IMR-90 (cell line): ENCODE results near the gene ADGRB3. TPM values are rescaled to one million over a fixed set of nuclear protein-coding genes. Genes with fewer than 3 reads are reported as not detected.

Source experiments
- ATAC-seq: fragments of 200-7000 bp; cut with Tn5 transposase; 2 replicates; pipeline ENCODE4 v1.9.1; 2020; ENCODE audit warnings: low read depth, mild to moderate bottlenecking, moderate library complexity
- BruUV-seq: library from RNA; stranded (reverse); fragments of 400-500 nt; replicated peaks from 2 replicates; lab custom pipeline; 2021; lab: Mats Ljungman, UMichigan
- CTCF ChIA-PET: fragments of 300-600 bp; formaldehyde crosslinking; extraction: SDS; loops from one replicate; lab custom pipeline; 2021; ENCODE audit warnings: antibody characterized with exemption; lab: Yijun Ruan, JAX
- POLR2A ChIA-PET: fragments of 300-600 bp; sonication (Branson Sonifier 250); formaldehyde crosslinking; loops from one replicate; lab custom pipeline; 2022; ENCODE audit warnings: antibody characterized with exemption; ENCODE audit not compliant: unreplicated experiment; lab: Charles Lee
- DNase-seq: peaks from one replicate; pipeline ENCODE4 v3.0.0; 2013
- H2AFZ ChIP-seq: replicated peaks from 2 replicates; pipeline ENCODE3; 2013; ENCODE audit warnings: low read length, mild to moderate bottlenecking; ENCODE audit not compliant: poor library complexity
- H2AK5ac ChIP-seq: 2 replicates; pipeline ENCODE4 v1.6.1; 2013; ENCODE audit warnings: low read depth, low read length, inconsistent platforms
- H2AK9ac ChIP-seq: replicated peaks from 2 replicates; pipeline ENCODE3; 2013; ENCODE audit warnings: mild to moderate bottlenecking, low read depth, low read length, moderate library complexity; ENCODE audit not compliant: poor library complexity
- H2BK120ac ChIP-seq: 2 replicates; pipeline ENCODE4 v1.6.1; 2013; ENCODE audit warnings: low read depth, low read length, inconsistent platforms
- H2BK15ac ChIP-seq: 3 replicates; pipeline ENCODE4 v1.6.1; 2013; ENCODE audit warnings: low read depth, low read length, inconsistent platforms
- H2BK20ac ChIP-seq: 2 replicates; pipeline ENCODE4 v1.6.1; 2013; ENCODE audit warnings: low read depth, mild to moderate bottlenecking, inconsistent platforms, low read length, moderate library complexity
- H2BK5ac ChIP-seq: 2 replicates; pipeline ENCODE4 v1.6.1; 2013; ENCODE audit warnings: mild to moderate bottlenecking, low read depth, low read length, inconsistent platforms; ENCODE audit not compliant: poor library complexity, severe bottlenecking
- H3K14ac ChIP-seq: replicated peaks from 2 replicates; pipeline ENCODE4 v1.6.1; 2013; ENCODE audit warnings: low read depth, low read length, inconsistent platforms
- H3K18ac ChIP-seq: 2 replicates; pipeline ENCODE4 v1.6.1; 2013; ENCODE audit warnings: low read depth, low read length, control low read depth
- H3K23ac ChIP-seq: 2 replicates; pipeline ENCODE4 v1.6.1; 2013; ENCODE audit warnings: low read depth, low read length, inconsistent platforms
- H3K27ac ChIP-seq: 2 replicates; pipeline ENCODE4 v1.5.1; 2013; ENCODE audit warnings: mild to moderate bottlenecking, control low read depth, low read length; ENCODE audit not compliant: insufficient read depth
- H3K27me3 ChIP-seq: 2 replicates; pipeline ENCODE4 v1.6.1; 2013; ENCODE audit warnings: low read length; ENCODE audit not compliant: control insufficient read depth, insufficient read depth
- H3K36me3 ChIP-seq: 2 replicates; pipeline ENCODE4 v1.6.1; 2013; ENCODE audit warnings: low read length, mixed read lengths; ENCODE audit not compliant: control insufficient read depth, insufficient read depth
- H3K4ac ChIP-seq: 2 replicates; pipeline ENCODE4 v1.6.1; 2013; ENCODE audit warnings: low read depth, low read length, inconsistent platforms
- H3K4me1 ChIP-seq: 2 replicates; pipeline ENCODE4 v1.6.1; 2013; ENCODE audit warnings: low read length, mixed read lengths; ENCODE audit not compliant: control insufficient read depth, insufficient read depth
- H3K4me2 ChIP-seq: 2 replicates; pipeline ENCODE4 v1.6.1; 2013; ENCODE audit warnings: low read depth, mild to moderate bottlenecking, control low read depth, low read length, moderate library complexity
- H3K4me3 ChIP-seq: 2 replicates; pipeline ENCODE4 v1.5.1; 2013; ENCODE audit warnings: low read depth, mild to moderate bottlenecking, control low read depth, low read length, moderate library complexity; ENCODE audit not compliant: insufficient read depth
- H3K56ac ChIP-seq: 2 replicates; pipeline ENCODE4 v1.6.1; 2013; ENCODE audit warnings: low read length, inconsistent platforms; ENCODE audit not compliant: insufficient read depth; ENCODE audit errors: extremely low read depth
- H3K79me1 ChIP-seq, 2 experiments: 2 replicates each; pipeline ENCODE4 v1.6.1; 2013; ENCODE audit warnings: low read length in 2 of 2, inconsistent platforms in 1 of 2, low read depth in 1 of 2
- H3K9ac ChIP-seq: 2 replicates; pipeline ENCODE4 v1.6.1; 2013; ENCODE audit warnings: low read depth, low read length, control low read depth
- H3K9me1 ChIP-seq: 2 replicates; pipeline ENCODE4 v1.6.1; 2013; ENCODE audit warnings: low read length, inconsistent platforms; ENCODE audit not compliant: insufficient read depth
- H3K9me3 ChIP-seq: 2 replicates; pipeline ENCODE4 v1.6.1; 2013; ENCODE audit warnings: low read length; ENCODE audit not compliant: control insufficient read depth, insufficient read depth
- H4K20me1 ChIP-seq: 2 replicates; pipeline ENCODE4 v1.6.1; 2013; ENCODE audit warnings: low read length, inconsistent platforms; ENCODE audit not compliant: insufficient read depth
- H4K5ac ChIP-seq: 2 replicates; pipeline ENCODE4 v1.6.1; 2013; ENCODE audit warnings: mild to moderate bottlenecking, low read depth, low read length, control low read depth
- H4K8ac ChIP-seq, 2 experiments: 2 replicates each; pipeline ENCODE4 v1.6.1; 2013; ENCODE audit warnings: low read depth in 2 of 2, low read length in 2 of 2, control low read depth in 1 of 2, inconsistent platforms in 1 of 2
- H4K91ac ChIP-seq: 2 replicates; pipeline ENCODE4 v1.6.1; 2013; ENCODE audit warnings: low read depth, low read length, inconsistent platforms; ENCODE audit not compliant: insufficient read depth
- BHLHE40 ChIP-seq: fragments of 150-350 bp; IDR thresholded peaks from 2 replicates; pipeline ENCODE4 v1.6.1; 2016; ENCODE audit warnings: mild to moderate bottlenecking, low read depth, low read length
- CEBPB ChIP-seq: IDR thresholded peaks from 2 replicates; pipeline ENCODE4 v1.6.1; 2012; ENCODE audit warnings: low read depth, low read length, improper control_type of control experiment
- CHD1 ChIP-seq: IDR thresholded peaks from 2 replicates; pipeline ENCODE4 v1.6.1; 2012; ENCODE audit warnings: low read depth, low read length, improper control_type of control experiment
- FOS ChIP-seq: fragments of 150-350 bp; IDR thresholded peaks from 2 replicates; pipeline ENCODE4 v1.6.1; 2016; ENCODE audit warnings: low read depth, low read length
- MAFK ChIP-seq: IDR thresholded peaks from 2 replicates; pipeline ENCODE4 v1.6.1; 2012; ENCODE audit warnings: low read depth, low read length, improper control_type of control experiment
- MAZ ChIP-seq: IDR thresholded peaks from 2 replicates; pipeline ENCODE4 v1.6.1; 2012; ENCODE audit warnings: low read depth, mild to moderate bottlenecking, low read length, improper control_type of control experiment, moderate library complexity, borderline replicate concordance
- MXI1 ChIP-seq: IDR thresholded peaks from 2 replicates; pipeline ENCODE4 v1.6.1; 2012; ENCODE audit warnings: low read depth, mild to moderate bottlenecking, low read length, moderate library complexity, borderline replicate concordance
- NFE2L2 ChIP-seq: fragments of 150-350 bp; IDR thresholded peaks from 2 replicates; pipeline ENCODE4 v1.6.1; 2016; ENCODE audit warnings: low read depth, mild to moderate bottlenecking, low read length
- POLR2A ChIP-seq: IDR thresholded peaks from 2 replicates; pipeline ENCODE4 v1.6.1; 2012; ENCODE audit warnings: mild to moderate bottlenecking, low read depth, low read length
- RAD21 ChIP-seq: IDR thresholded peaks from 2 replicates; pipeline ENCODE4 v1.6.1; 2012; ENCODE audit warnings: low read length, improper control_type of control experiment
- RCOR1 ChIP-seq: IDR thresholded peaks from 2 replicates; pipeline ENCODE4 v1.6.1; 2012; ENCODE audit warnings: mild to moderate bottlenecking, low read length, improper control_type of control experiment; ENCODE audit not compliant: insufficient replicate concordance
- RFX5 ChIP-seq: IDR thresholded peaks from 2 replicates; pipeline ENCODE4 v1.8.0; 2012; ENCODE audit warnings: low read depth, mild to moderate bottlenecking, low read length, moderate library complexity
- SMC3 ChIP-seq: fragments of 150-350 bp; IDR thresholded peaks from 2 replicates; pipeline ENCODE4 v1.6.1; 2016; ENCODE audit warnings: low read depth, mild to moderate bottlenecking, antibody characterized with exemption, low read length, moderate library complexity
- WGBS, 2 experiments: methylation state at CpG; one replicate each; pipeline versions ENCODE4 v1.1.5 to v1.1.7; 2013; ENCODE audit warnings: missing lambda C conversion rate in 2 of 2; ENCODE audit not compliant: insufficient read length in 1 of 2; ENCODE audit errors: extremely low coverage in 2 of 2; 5-methylcytosine and 5-hydroxymethylcytosine counted together
- dilution Hi-C: fragments of 300-500 bp; cut with HindIII; formaldehyde crosslinking; loops from one replicate; pipeline ENCODE4 v1.14.3; 2018; ENCODE audit warnings: low sequenced_read_pairs; ENCODE audit not compliant: unreplicated experiment
- in situ Hi-C: fragments of 300-500 bp; cut with MboI; formaldehyde crosslinking; loops from 3 replicates; pipeline ENCODE4 v1.14.3; 2019; ENCODE audit warnings: low sequenced_read_pairs, inconsistent platforms, mixed read lengths
- intact Hi-C: fragments of 100-400 bp; cut with micrococcal nuclease; formaldehyde crosslinking; loops from 2 replicates; pipeline ENCODE4 v1.10.0; 2022
- polyA plus RNA-seq, 3 experiments: library from polyadenylated mRNA; depleted of rRNA; stranded (reverse); fragments of >200 nt; gene quantifications; 2 replicates each; pipeline ENCODE4 v1.2.3, GENCODE V29; 2012; ENCODE audit warnings: low replicate concordance in 1 of 3
- total RNA-seq: library from RNA; depleted of rRNA; stranded (reverse); fragments of >200 nt; gene quantifications from 2 replicates; pipeline ENCODE4 v1.2.3, GENCODE V29; 2012
- TF ChIP-seq, protein P1 (sequence below): fragments of 150-350 bp; IDR thresholded peaks from 2 replicates; pipeline ENCODE4 v1.6.1; 2017; ENCODE audit warnings: mild to moderate bottlenecking, antibody characterized with exemption, low read length, low read depth
- TF ChIP-seq, protein P2 (sequence below): conservative IDR thresholded peaks from 2 replicates; pipeline ENCODE4 v1.5.1; 2012; ENCODE audit warnings: mild to moderate bottlenecking, low read depth, low read length, improper control_type of control experiment
- TF ChIP-seq, protein P3 (sequence below): fragments of 150-350 bp; IDR thresholded peaks from 2 replicates; pipeline ENCODE4 v1.6.1; 2016; ENCODE audit warnings: low read depth, mild to moderate bottlenecking, low read length, moderate library complexity, borderline replicate concordance

Gene ADGRB3
- total and polyA plus RNA-seq, 2 of the 4 experiments (the other 2 are of a cell fraction): not detected

DNA sequence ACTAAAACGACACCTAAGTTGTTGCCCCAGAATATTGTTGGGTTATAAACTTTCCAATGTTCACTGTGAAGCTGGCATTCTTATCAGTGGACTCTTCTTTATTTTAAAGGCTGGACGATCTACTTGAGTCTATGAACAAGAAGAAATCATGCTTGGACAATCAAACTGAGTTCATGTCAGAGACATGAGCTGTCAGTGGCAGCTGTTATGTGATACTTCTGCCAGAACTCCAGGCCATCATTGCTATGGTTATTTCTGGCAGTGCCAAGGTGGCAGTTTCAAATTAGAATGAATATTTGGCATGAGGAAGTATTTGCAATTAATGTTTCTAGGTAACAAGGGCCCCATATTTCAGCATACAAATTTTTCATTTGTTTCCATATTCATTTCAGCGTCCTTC lies 744.4 kb downstream of the ADGRB3 start:
- Histone ChIP-seq H3K23ac (no peak overlapping the region), H4K20me1 (no peaks in the 10 kb centered on the region), H3K27me3 (no peaks in the 10 kb centered on the region), H3K9me1 (no peaks in the 10 kb centered on the region), H3K14ac (no peak overlapping the region), H3K56ac (no peak overlapping the region), H3K4me1 (no peaks in the 10 kb centered on the region), H2BK20ac (no peak overlapping the region), H2BK120ac (no peak overlapping the region), H3K79me1 (no peaks in the 10 kb centered on the region), H3K18ac (no peak overlapping the region), H2AK9ac (no peak overlapping the region), H3K9ac (no peak overlapping the region), H3K27ac (no peak overlapping the region), H4K5ac (no peak overlapping the region), H3K4me2 (no peak overlapping the region), H3K9me3 (no peaks in the 10 kb centered on the region), H3K4ac (no peak overlapping the region), H2BK5ac (no peak overlapping the region), H2AFZ (no peak overlapping the region), H2BK15ac (no peak overlapping the region), H4K91ac (no peak overlapping the region), H3K4me3 (no peak overlapping the region), H4K8ac (no peak overlapping the region), H2AK5ac (no peak overlapping the region), H3K36me3 (no peaks in the 10 kb centered on the region)
- TF ChIP-seq, protein P1, sequence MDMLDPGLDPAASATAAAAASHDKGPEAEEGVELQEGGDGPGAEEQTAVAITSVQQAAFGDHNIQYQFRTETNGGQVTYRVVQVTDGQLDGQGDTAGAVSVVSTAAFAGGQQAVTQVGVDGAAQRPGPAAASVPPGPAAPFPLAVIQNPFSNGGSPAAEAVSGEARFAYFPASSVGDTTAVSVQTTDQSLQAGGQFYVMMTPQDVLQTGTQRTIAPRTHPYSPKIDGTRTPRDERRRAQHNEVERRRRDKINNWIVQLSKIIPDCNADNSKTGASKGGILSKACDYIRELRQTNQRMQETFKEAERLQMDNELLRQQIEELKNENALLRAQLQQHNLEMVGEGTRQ: no peak
- TF ChIP-seq POLR2A (no peak), RAD21 (no peak), NFE2L2 (no peak), RCOR1 (no peak), CEBPB (no peak), CHD1 (no peak), BHLHE40 (no peak), FOS (no peak), MAFK (no peak), RFX5 (no peak), MXI1 (no peak), SMC3 (no peak), MAZ (no peak)
- TF ChIP-seq, protein P2, sequence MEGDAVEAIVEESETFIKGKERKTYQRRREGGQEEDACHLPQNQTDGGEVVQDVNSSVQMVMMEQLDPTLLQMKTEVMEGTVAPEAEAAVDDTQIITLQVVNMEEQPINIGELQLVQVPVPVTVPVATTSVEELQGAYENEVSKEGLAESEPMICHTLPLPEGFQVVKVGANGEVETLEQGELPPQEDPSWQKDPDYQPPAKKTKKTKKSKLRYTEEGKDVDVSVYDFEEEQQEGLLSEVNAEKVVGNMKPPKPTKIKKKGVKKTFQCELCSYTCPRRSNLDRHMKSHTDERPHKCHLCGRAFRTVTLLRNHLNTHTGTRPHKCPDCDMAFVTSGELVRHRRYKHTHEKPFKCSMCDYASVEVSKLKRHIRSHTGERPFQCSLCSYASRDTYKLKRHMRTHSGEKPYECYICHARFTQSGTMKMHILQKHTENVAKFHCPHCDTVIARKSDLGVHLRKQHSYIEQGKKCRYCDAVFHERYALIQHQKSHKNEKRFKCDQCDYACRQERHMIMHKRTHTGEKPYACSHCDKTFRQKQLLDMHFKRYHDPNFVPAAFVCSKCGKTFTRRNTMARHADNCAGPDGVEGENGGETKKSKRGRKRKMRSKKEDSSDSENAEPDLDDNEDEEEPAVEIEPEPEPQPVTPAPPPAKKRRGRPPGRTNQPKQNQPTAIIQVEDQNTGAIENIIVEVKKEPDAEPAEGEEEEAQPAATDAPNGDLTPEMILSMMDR: no peak
- TF ChIP-seq, protein P3, sequence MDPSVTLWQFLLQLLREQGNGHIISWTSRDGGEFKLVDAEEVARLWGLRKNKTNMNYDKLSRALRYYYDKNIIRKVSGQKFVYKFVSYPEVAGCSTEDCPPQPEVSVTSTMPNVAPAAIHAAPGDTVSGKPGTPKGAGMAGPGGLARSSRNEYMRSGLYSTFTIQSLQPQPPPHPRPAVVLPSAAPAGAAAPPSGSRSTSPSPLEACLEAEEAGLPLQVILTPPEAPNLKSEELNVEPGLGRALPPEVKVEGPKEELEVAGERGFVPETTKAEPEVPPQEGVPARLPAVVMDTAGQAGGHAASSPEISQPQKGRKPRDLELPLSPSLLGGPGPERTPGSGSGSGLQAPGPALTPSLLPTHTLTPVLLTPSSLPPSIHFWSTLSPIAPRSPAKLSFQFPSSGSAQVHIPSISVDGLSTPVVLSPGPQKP: no peak
- CTCF ChIA-PET: no interaction called here
- ATAC-seq (no peak), DNase-seq (no peak)
- no TSS peak for BruUV-seq
- POLR2A ChIA-PET: no interaction called here
- dilution Hi-C loops (no loop called here), in situ Hi-C loops (no loop called here), intact Hi-C loops (no loop called here)
- WGBS, 2 experiments: no CpG with 5 or more reads among the region's 3 CpGs
